CD4-positive, CD25-positive, alpha-beta regulatory T cell (primary cell): ENCODE measurements around the gene ACOT7. TPM values are rescaled to one million over a fixed set of nuclear protein-coding genes. Genes with fewer than 3 reads are reported as not detected.
"Not testable (repeated sequence)": the region's sequence is repeated elsewhere in the genome, so short reads cannot be mapped to it uniquely, and the experiment has no call there.

Experiments
- ATAC-seq, 2 donors: fragments of 150-1000 bp; cut with Tn5 transposase; one replicate each; pipeline ENCODE4 v1.10.0; 2021; ENCODE audit warnings: low read depth in 2 of 2, moderate number of reproducible peaks in 2 of 2, moderate library complexity in 1 of 2
- DNase-seq, 3 donors: peaks; one replicate each; pipeline versions ENCODE4 v3.0.0 to v3.0.0-alpha.2; 2012 to 2022; ENCODE audit warnings: mixed read lengths in 1 of 3
- H3K27ac ChIP-seq: one replicate; pipeline ENCODE4 v1.7.0; 2013; ENCODE audit warnings: mild to moderate bottlenecking, low read length; ENCODE audit not compliant: insufficient read depth, poor library complexity, severe bottlenecking
- H3K27me3 ChIP-seq: one replicate; pipeline ENCODE4 v1.7.0; 2013; ENCODE audit warnings: low read length; ENCODE audit not compliant: control insufficient read depth, insufficient read depth
- H3K36me3 ChIP-seq: one replicate; pipeline ENCODE4 v1.7.0; 2013; ENCODE audit warnings: mild to moderate bottlenecking, low read length, moderate library complexity; ENCODE audit not compliant: control insufficient read depth, insufficient read depth
- H3K4me1 ChIP-seq: 2 replicates; pipeline ENCODE4 v1.7.0; 2013; ENCODE audit warnings: mild to moderate bottlenecking, low read length; ENCODE audit not compliant: insufficient read depth, control insufficient read depth, poor library complexity, severe bottlenecking
- H3K4me3 ChIP-seq: one replicate; pipeline ENCODE4 v1.7.0; 2013; ENCODE audit warnings: low read depth, mild to moderate bottlenecking, low read length, moderate library complexity
- H3K9me3 ChIP-seq, 2 experiments: 1 replicate in 1 of 2; 2 replicates in 1 of 2; pipeline ENCODE4 v1.7.0; 2013; ENCODE audit warnings: low read length in 2 of 2, mild to moderate bottlenecking in 1 of 2, moderate library complexity in 1 of 2; ENCODE audit not compliant: control insufficient read depth in 2 of 2
- H3K27ac Mint-ChIP-seq, 3 donors: one replicate each; pipeline ENCODE4 v1.8.0; 2020 to 2022; ENCODE audit warnings: mild to moderate bottlenecking in 3 of 3, mixed read lengths in 3 of 3, moderate library complexity in 2 of 3
- H3K27me3 Mint-ChIP-seq: one replicate; pipeline ENCODE4 v1.8.0; 2022; ENCODE audit warnings: mild to moderate bottlenecking, mixed read lengths
- H3K36me3 Mint-ChIP-seq: one replicate; pipeline ENCODE4 v1.8.0; 2020; ENCODE audit warnings: mixed read lengths
- H3K4me1 Mint-ChIP-seq, 4 donors: one replicate each; pipeline ENCODE4 v1.8.0; 2020 to 2022; ENCODE audit warnings: mixed read lengths in 4 of 4, mild to moderate bottlenecking in 1 of 4
- H3K4me3 Mint-ChIP-seq, 4 donors: one replicate each; pipeline ENCODE4 v1.8.0; 2020 to 2022; ENCODE audit warnings: mild to moderate bottlenecking in 4 of 4, mixed read lengths in 4 of 4, moderate library complexity in 3 of 4
- H3K9me3 Mint-ChIP-seq, 7 donors: one replicate each; pipeline ENCODE4 v1.8.0; 2020 to 2022; ENCODE audit warnings: mixed read lengths in 7 of 7, mild to moderate bottlenecking in 3 of 7, moderate library complexity in 2 of 7
- polyA plus RNA-seq, 4 donors: library from polyadenylated mRNA; unstranded; fragments of 300-500 nt; fragmentation: Illumina TruSeq; gene quantifications; one replicate each; pipeline ENCODE4 v1.2.3, GENCODE V29; 2021
- total RNA-seq: library from RNA; stranded (reverse); gene quantifications from one replicate; pipeline ENCODE4 v1.2.3, GENCODE V29; 2022

ACOT7 gene
- total and polyA plus RNA-seq, 5 donors from 2014 or later, result 9.3 to 13.6 (median 9.8) TPM

DNA sequence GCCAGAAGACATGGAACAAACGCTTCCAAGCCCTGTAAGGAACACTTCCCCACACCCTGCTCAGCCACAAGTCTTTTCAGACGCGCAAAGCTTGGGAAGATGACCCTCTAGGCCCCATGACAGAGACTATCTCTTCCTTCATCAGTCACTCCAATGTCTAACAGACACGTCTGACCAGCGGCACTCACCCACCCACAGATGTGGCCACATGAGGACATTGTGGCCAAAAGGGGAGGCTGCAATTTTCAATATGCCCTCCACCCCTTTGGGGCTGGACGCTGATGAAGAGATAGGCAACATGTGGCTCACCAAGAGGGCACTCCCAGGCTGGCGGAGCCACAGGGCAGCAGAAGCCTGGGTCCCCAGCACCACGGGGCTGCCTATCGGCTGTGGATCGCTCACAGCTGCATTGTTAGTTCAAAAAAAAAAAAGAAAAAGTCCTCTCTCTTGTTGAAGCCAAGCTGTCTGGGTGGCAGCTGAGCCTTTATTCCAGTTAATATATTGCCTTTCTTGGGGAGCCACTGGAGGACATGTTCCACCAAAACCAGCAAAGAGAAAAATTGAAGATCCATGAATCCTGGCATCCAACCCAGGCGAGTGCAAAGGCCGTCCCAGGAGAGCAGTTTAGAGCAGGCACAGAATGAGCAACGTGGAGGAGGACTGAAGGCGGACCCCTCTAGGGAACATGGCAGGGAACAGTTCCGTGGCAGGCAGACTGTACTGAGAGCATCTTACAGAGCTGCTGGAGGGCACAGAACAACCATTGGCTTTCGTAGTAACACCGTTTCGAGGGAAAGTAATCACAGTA lies 80.0 kb downstream of the ACOT7 start:
- H3K27me3 ChIP-seq, result no peaks in the 10 kb centered on the region
- DNase-seq (no peak), ATAC-seq (no peak)
- H3K27ac ChIP-seq, result no peak overlapping the region
- H3K9me3 ChIP-seq, result no peaks in the 10 kb centered on the region
- no peak overlapping the region for H3K4me3 ChIP-seq
- Mint-ChIP-seq H3K27ac (no peak overlapping the region), H3K27me3 (no peaks in the 10 kb centered on the region), H3K36me3 (no peaks in the 10 kb centered on the region), H3K9me3 (no peaks in the 10 kb centered on the region), H3K4me1 (peaks cover 0 to 5% (median 2%) of the 10 kb centered on the region in 4 donors), H3K4me3 (no peak overlapping the region)
- no peaks in the 10 kb centered on the region for H3K36me3 ChIP-seq
- H3K4me1 ChIP-seq, result no peaks in the 10 kb centered on the region

DNA sequence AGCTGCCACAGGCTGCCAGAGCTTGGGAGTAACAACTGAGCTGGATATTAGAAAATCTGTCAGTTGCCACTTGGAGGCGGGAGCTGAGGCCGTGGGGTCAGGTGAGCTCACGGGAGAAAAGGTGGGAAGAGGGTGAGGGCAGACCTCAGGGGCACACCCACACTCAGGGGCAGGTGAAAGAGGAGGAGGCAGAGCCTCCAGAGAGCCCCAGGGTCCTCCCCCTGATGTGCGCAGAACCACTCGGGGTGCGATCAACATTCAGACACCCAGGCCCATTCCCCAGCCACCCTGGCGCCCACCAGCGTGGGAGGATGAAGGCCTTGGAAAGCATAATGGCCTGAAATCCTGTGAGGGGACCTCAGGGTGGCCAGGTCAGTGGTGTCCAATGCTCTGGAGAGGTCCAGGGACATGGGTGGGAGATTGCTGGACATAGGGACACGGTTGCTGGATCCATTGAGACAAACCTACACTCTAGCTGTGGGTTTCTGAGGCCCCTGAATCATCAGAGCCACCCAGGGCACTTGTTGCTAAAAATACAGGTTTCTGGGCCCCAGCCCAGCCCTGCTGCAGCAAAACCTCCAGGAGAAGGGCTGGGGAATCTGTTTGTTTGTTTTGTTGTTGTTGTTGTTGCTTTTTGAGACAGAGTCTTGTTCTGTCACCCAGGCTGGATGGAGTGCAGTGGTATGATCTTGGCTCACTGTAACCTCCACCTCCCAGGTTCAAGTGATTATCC lies 83.3 kb downstream of the ACOT7 start:
- Mint-ChIP-seq H3K4me1 (peaks cover 0 to 4% (median 0%) of the 10 kb centered on the region in 4 donors), H3K27ac (peak overlapping the region in 1 of 3 donors; percentile 24), H3K36me3 (peaks cover 6% of the 10 kb centered on the region)

DNA sequence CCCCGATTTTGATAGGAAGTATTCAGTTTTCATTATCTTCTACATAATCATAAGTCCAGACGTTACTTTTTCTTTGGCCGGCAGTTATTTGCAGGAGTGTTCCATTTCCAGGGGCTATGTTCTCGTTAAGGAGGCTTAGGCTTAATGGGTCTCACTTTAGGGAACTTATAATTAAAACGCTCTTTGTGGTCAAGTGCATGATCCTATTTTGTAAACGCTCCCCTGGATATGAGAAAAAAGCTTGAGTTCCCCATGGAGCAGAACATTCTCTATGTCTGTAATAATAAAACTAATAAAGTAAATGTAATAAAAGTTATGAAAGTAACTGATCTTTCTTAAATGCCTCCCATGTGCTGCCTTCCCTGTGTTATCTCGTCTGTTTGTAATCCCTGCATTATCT lies 84.0 kb downstream of the ACOT7 start:
- no peak overlapping the region for H3K4me3 Mint-ChIP-seq
- H3K27me3 Mint-ChIP-seq, result no peaks in the 10 kb centered on the region
- ATAC-seq (no peak), DNase-seq (no peak)
- H3K4me3 ChIP-seq, result no peak overlapping the region
- peaks cover 0 to 4% (median 0%) of the 10 kb centered on the region in 4 donors for H3K4me1 Mint-ChIP-seq
- H3K9me3 Mint-ChIP-seq, result no peaks in the 10 kb centered on the region
- no peaks in the 10 kb centered on the region for H3K9me3 ChIP-seq
- H3K36me3 ChIP-seq, result no peaks in the 10 kb centered on the region
- no peak overlapping the region for H3K27ac ChIP-seq
- H3K4me1 ChIP-seq, result no peaks in the 10 kb centered on the region
- H3K27ac Mint-ChIP-seq, result peak overlapping the region in 2 of 3 donors; percentile 24 to 49
- no peaks in the 10 kb centered on the region for H3K27me3 ChIP-seq
- H3K36me3 Mint-ChIP-seq, result peaks cover 6% of the 10 kb centered on the region

More for the DNA sequence above, 83.3 kb downstream of the ACOT7 start:
- Mint-ChIP-seq H3K9me3 (no peaks in the 10 kb centered on the region), H3K4me3 (no peak overlapping the region), H3K27me3 (no peaks in the 10 kb centered on the region)
- no peak overlapping the region for H3K4me3 ChIP-seq
- no peaks in the 10 kb centered on the region for H3K4me1 ChIP-seq
- ATAC-seq (no peak), DNase-seq (no peak)
- H3K27me3 ChIP-seq, result no peaks in the 10 kb centered on the region
- H3K36me3 ChIP-seq, result no peaks in the 10 kb centered on the region
- no peaks in the 10 kb centered on the region for H3K9me3 ChIP-seq
- no peak overlapping the region for H3K27ac ChIP-seq

DNA sequence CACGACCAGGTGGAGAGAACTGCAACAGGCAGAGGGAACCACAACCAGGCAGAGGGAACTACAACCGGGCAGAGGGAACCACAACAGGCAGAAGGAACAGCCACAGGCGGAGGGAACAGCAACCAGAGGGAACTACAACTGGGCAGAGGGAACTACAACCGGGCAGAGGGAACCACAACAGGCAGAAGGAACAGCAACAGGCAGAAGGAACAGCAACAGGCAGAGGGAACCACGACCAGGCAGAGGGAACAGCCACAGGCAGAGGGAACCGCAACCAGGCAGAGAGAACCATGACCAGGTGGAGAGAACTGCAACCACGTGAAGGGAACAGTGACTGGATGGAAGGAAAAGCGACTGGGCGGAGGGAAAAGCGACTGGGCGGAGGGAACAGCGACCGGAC lies 85.1 kb downstream of the ACOT7 start:
- no peak for ATAC-seq
- H3K4me3 Mint-ChIP-seq, result no peak overlapping the region

DNA sequence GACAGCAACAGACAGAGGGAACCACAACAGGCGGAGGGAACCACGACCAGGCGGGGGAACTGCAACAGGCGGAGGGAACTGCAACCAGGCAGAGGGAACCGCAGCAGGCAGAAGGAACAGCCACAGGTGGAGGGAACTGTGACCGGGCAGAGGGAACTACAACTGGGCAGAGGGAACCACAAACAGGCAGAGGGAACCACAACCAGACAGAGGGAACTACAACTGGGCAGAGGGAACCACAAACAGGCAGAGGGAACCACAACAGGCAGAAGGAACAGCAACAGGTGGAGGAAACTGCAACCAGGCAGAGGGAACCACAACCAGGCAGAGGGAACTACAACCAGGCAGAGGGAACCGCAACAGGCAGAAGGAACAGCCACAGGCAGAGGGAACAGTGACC lies 85.9 kb downstream of the ACOT7 start:
- H3K27me3 Mint-ChIP-seq, H3K27me3 ChIP-seq, DNase-seq, H3K9me3 Mint-ChIP-seq, ATAC-seq, H3K4me1 ChIP-seq, H3K4me3 ChIP-seq, H3K4me3 Mint-ChIP-seq, H3K36me3 ChIP-seq, H3K9me3 ChIP-seq, H3K27ac ChIP-seq, H3K4me1 Mint-ChIP-seq, H3K27ac Mint-ChIP-seq: not testable (repeated sequence)
- peaks cover 11% of the 10 kb centered on the region for H3K36me3 Mint-ChIP-seq

More for the DNA sequence above, 85.1 kb downstream of the ACOT7 start:
- DNase-seq, result no peak
- no peak overlapping the region for H3K27ac ChIP-seq
- H3K4me1 ChIP-seq, result no peaks in the 10 kb centered on the region
- H3K9me3 ChIP-seq, result no peaks in the 10 kb centered on the region
- no peaks in the 10 kb centered on the region for H3K36me3 ChIP-seq
- Mint-ChIP-seq H3K36me3 (peaks cover 6% of the 10 kb centered on the region), H3K27ac (peak overlapping the region in 1 of 3 donors; percentile 64), H3K27me3 (no peaks in the 10 kb centered on the region), H3K9me3 (no peaks in the 10 kb centered on the region), H3K4me1 (no peaks in the 10 kb centered on the region)
- H3K27me3 ChIP-seq, result no peaks in the 10 kb centered on the region
- H3K4me3 ChIP-seq, result no peak overlapping the region

DNA sequence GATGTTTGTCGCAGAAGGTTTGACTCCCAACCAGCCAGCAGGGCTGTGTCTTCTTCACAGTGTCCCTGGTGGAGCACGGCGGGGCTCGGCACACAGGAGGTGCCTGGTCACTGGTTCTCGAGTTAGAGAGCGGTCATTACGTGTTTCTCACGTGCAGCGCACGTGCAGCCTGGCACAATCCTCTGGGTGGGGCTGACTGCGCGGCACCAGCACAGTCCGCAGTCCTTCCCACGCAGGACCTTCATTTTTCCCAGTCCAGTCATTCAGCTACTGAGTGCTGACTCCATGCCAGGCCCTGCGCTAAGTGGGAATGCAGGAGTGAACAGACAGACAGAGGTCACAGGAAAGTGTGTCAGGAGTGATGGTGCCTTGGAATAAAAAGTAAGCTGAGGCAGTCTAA lies 86.5 kb downstream of the ACOT7 start:
- DNase-seq, result no peak
- H3K36me3 ChIP-seq, result no peaks in the 10 kb centered on the region
- no peaks in the 10 kb centered on the region for H3K4me1 Mint-ChIP-seq
- no peaks in the 10 kb centered on the region for H3K4me1 ChIP-seq
- no peak overlapping the region for H3K4me3 ChIP-seq
- H3K27ac Mint-ChIP-seq, result no peak overlapping the region
- no peak for ATAC-seq
- no peak overlapping the region for H3K4me3 Mint-ChIP-seq
- no peaks in the 10 kb centered on the region for H3K27me3 Mint-ChIP-seq
- H3K27me3 ChIP-seq, result no peaks in the 10 kb centered on the region
- no peaks in the 10 kb centered on the region for H3K9me3 ChIP-seq
- H3K36me3 Mint-ChIP-seq, result peaks cover 14% of the 10 kb centered on the region
- H3K27ac ChIP-seq, result no peak overlapping the region
- H3K9me3 Mint-ChIP-seq, result no peaks in the 10 kb centered on the region

DNA sequence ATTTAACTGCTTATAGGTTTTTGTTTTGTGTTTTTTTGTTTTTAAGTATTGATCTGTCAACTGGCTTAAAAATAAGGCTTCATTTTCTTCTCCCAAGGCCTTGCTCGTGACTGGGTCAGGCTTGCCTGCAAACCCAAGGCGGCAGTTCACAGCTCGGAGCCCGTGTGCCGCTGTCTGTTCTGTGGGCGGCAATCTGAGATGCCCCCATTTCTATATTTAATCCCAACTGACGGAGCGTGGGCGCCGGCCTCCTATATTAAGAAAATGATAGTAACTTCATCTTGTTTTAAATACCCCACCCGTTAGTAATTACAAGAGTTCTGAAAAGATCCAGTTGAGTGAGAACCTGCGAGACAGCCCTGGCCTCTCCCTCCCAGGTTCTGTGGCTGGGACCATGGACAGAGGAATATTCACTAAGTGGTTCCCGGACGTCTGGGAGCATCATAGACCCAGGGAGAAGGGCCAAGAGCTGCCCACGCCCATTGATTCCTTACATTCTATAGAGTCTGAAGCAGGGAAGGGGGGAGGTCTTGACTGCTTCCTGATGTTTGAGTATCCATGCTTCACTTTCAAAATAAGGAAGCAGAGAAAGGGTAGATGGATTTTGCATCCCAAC lies 90.1 kb downstream of the ACOT7 start:
- no peak overlapping the region for H3K27ac ChIP-seq
- Mint-ChIP-seq H3K4me3 (no peak overlapping the region), H3K27me3 (no peaks in the 10 kb centered on the region), H3K27ac (no peak overlapping the region), H3K4me1 (no peaks in the 10 kb centered on the region), H3K36me3 (peaks cover 14% of the 10 kb centered on the region), H3K9me3 (no peaks in the 10 kb centered on the region)
- ATAC-seq (no peak), DNase-seq (no peak)
- no peaks in the 10 kb centered on the region for H3K36me3 ChIP-seq
- H3K4me3 ChIP-seq, result no peak overlapping the region
- no peaks in the 10 kb centered on the region for H3K4me1 ChIP-seq
- no peaks in the 10 kb centered on the region for H3K27me3 ChIP-seq
- H3K9me3 ChIP-seq, result no peaks in the 10 kb centered on the region
